Panc1 (cell line): Measurements from ENCODE around the gene CDK13. TPM values are rescaled to one million over a fixed set of nuclear protein-coding genes. Genes with fewer than 3 reads are reported as not detected.

ENCODE experiments used
- ATAC-seq: fragments of 200-7000 bp; cut with Tn5 transposase; 2 replicates; pipeline ENCODE4 v1.9.1; 2020; ENCODE audit warnings: mild to moderate bottlenecking, moderate library complexity
- BruUV-seq: library from RNA; stranded (reverse); fragments of 400-500 nt; replicated peaks from 2 replicates; lab custom pipeline; 2021; lab: Mats Ljungman, UMichigan
- CTCF ChIA-PET: fragments of 300-600 bp; sonication (Branson Sonifier 250); formaldehyde crosslinking; loops from one replicate; lab custom pipeline; 2022; ENCODE audit warnings: antibody characterized with exemption; lab: Charles Lee
- POLR2A ChIA-PET: fragments of 300-600 bp; sonication (Branson Sonifier 250); formaldehyde crosslinking; loops from one replicate; lab custom pipeline; 2022; ENCODE audit warnings: antibody characterized with exemption; lab: Charles Lee
- DNase-seq: peaks from one replicate; pipeline ENCODE4 v3.0.0-alpha.2; 2010; ENCODE audit warnings: low read depth, low spot score
- H3K27ac ChIP-seq: 2 replicates; pipeline ENCODE4 v1.5.1; 2011; ENCODE audit warnings: mild to moderate bottlenecking, low read length, inconsistent platforms
- H3K27me3 ChIP-seq: fragments of 200-500 bp; sonication (Bioruptor generic); 2 replicates; pipeline ENCODE4 v1.6.0; 2014; ENCODE audit warnings: low read length, inconsistent platforms; ENCODE audit not compliant: control insufficient read depth, insufficient read depth
- H3K36me3 ChIP-seq: fragments of 200-500 bp; sonication (Bioruptor generic); 2 replicates; pipeline ENCODE4 v1.5.1; 2014; ENCODE audit warnings: inconsistent platforms, mild to moderate bottlenecking, low read length, moderate library complexity; ENCODE audit not compliant: control insufficient read depth, insufficient read depth
- H3K4me1 ChIP-seq: 2 replicates; pipeline ENCODE4 v1.5.1; 2011; ENCODE audit warnings: inconsistent platforms, mild to moderate bottlenecking, low read length, moderate library complexity; ENCODE audit not compliant: control insufficient read depth, insufficient read depth
- H3K4me3 ChIP-seq, 2 experiments: 2 replicates each; pipeline ENCODE4 v1.5.1; 2011 to 2012; ENCODE audit warnings: low read depth in 2 of 2, low read length in 2 of 2, mild to moderate bottlenecking in 2 of 2, inconsistent platforms in 1 of 2, moderate library complexity in 1 of 2
- H3K9me3 ChIP-seq: fragments of 200-500 bp; sonication (Bioruptor generic); 2 replicates; pipeline ENCODE4 v1.5.1; 2014; ENCODE audit warnings: low read depth, mild to moderate bottlenecking, inconsistent platforms, low read length, moderate library complexity; ENCODE audit not compliant: control insufficient read depth, insufficient read depth
- POLR2AphosphoS5 ChIP-seq: IDR thresholded peaks from 2 replicates; pipeline ENCODE4 v1.6.1; 2012; ENCODE audit warnings: mild to moderate bottlenecking, low read depth, low read length, moderate library complexity
- SIN3A ChIP-seq: IDR thresholded peaks from 2 replicates; pipeline ENCODE4 v1.6.1; 2012; ENCODE audit warnings: low read depth, mild to moderate bottlenecking, low read length, moderate library complexity, borderline replicate concordance; ENCODE audit not compliant: insufficient read depth
- TCF7L2 ChIP-seq: IDR thresholded peaks from 2 replicates; pipeline ENCODE4 v1.6.1; 2011; ENCODE audit warnings: mild to moderate bottlenecking, low read depth, low read length, inconsistent platforms
- in situ Hi-C: cut with HindIII; loops from 2 replicates; pipeline ENCODE4 v1.10.0; 2016; ENCODE audit warnings: low sequenced_read_pairs, low pct_unique_long_range_greater_than_20kb
- intact Hi-C: fragments of 100-400 bp; cut with micrococcal nuclease; formaldehyde crosslinking; loops from one replicate; pipeline ENCODE4 v1.10.0; 2022; ENCODE audit not compliant: unreplicated experiment
- total RNA-seq: library from RNA; stranded (reverse); gene quantifications from one replicate; pipeline ENCODE4 v1.2.1, GENCODE V29; 2021; ENCODE audit not compliant: unreplicated experiment
- TF ChIP-seq, protein P1 (sequence below), 2 experiments: IDR thresholded peaks; 2 replicates each; pipeline ENCODE4 v1.6.1; 2011 to 2012; ENCODE audit warnings: low read depth in 2 of 2, control low read depth in 1 of 2, low read length in 1 of 2, mild to moderate bottlenecking in 1 of 2, moderate library complexity in 1 of 2; ENCODE audit not compliant: insufficient read depth in 1 of 2
- TF ChIP-seq, protein P2 (sequence below): fragments of 450-650 bp; IDR thresholded peaks from 2 replicates; pipeline ENCODE4 v1.5.1; 2017; ENCODE audit warnings: mild to moderate bottlenecking

CDK13 gene
- total RNA-seq, 1 experiment from 2014 or later, result 52.0 TPM

DNA sequence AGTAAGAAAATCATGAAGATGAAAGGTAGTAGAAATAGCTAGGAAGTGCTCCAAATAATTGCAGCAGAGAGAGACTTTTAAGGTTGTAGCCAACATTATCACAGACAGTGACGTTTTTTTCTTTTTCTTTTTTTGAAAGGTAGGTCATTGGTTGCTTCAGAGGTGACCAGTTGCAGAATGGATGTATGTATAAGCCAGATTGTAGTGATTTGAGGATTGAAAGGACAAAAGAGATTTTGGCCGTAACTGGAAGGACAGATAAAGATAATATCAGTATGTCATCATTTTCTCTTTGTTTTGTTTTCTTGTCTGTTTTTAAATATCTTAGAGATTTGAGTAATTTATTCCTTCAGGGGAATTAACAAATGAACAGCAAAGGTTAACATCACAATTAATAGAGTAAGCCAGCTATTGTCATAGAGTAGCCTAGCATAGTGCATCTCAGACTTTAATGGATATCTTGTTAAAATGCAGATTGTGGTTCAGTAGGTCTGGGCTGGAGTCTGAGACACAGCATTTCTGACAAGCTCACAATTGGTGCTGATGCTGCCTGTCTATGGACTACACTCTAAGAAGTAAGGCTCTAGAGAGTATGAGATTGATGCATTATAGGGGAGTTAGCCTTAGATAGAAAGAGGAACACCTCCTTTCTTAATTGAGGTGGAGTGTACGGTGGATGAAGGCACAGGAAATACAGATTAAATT is 28.3 kb downstream of the CDK13 start:
- Histone ChIP-seq H3K27me3 (no peaks in the 10 kb centered on the region), H3K9me3 (no peaks in the 10 kb centered on the region), H3K4me3 (no peak overlapping the region), H3K27ac (no peak overlapping the region), H3K36me3 (no peaks in the 10 kb centered on the region), H3K4me1 (no peaks in the 10 kb centered on the region)
- POLR2A ChIA-PET, result interaction anchor here (0.6 kb wide), 1 partner anchor 21 kb away, joined by 8 read pairs; no protein-coding TSS in a partner anchor
- in situ Hi-C loops, result no loop called here
- no peak for DNase-seq
- CTCF ChIA-PET, result no interaction called here
- BruUV-seq, result no TSS peak
- intact Hi-C loops, result no loop called here
- ATAC-seq, result no peak
- TF ChIP-seq POLR2AphosphoS5 (no peak), TCF7L2 (no peak), SIN3A (no peak)
- TF ChIP-seq, protein P1, sequence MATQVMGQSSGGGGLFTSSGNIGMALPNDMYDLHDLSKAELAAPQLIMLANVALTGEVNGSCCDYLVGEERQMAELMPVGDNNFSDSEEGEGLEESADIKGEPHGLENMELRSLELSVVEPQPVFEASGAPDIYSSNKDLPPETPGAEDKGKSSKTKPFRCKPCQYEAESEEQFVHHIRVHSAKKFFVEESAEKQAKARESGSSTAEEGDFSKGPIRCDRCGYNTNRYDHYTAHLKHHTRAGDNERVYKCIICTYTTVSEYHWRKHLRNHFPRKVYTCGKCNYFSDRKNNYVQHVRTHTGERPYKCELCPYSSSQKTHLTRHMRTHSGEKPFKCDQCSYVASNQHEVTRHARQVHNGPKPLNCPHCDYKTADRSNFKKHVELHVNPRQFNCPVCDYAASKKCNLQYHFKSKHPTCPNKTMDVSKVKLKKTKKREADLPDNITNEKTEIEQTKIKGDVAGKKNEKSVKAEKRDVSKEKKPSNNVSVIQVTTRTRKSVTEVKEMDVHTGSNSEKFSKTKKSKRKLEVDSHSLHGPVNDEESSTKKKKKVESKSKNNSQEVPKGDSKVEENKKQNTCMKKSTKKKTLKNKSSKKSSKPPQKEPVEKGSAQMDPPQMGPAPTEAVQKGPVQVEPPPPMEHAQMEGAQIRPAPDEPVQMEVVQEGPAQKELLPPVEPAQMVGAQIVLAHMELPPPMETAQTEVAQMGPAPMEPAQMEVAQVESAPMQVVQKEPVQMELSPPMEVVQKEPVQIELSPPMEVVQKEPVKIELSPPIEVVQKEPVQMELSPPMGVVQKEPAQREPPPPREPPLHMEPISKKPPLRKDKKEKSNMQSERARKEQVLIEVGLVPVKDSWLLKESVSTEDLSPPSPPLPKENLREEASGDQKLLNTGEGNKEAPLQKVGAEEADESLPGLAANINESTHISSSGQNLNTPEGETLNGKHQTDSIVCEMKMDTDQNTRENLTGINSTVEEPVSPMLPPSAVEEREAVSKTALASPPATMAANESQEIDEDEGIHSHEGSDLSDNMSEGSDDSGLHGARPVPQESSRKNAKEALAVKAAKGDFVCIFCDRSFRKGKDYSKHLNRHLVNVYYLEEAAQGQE (IDR thresholded peaks at IDR 0.05; ENCODE audit: insufficient read depth in 1 of 2, low read depth in 2 of 2, low read length in 1 of 2), result no peak
- TF ChIP-seq, protein P2, sequence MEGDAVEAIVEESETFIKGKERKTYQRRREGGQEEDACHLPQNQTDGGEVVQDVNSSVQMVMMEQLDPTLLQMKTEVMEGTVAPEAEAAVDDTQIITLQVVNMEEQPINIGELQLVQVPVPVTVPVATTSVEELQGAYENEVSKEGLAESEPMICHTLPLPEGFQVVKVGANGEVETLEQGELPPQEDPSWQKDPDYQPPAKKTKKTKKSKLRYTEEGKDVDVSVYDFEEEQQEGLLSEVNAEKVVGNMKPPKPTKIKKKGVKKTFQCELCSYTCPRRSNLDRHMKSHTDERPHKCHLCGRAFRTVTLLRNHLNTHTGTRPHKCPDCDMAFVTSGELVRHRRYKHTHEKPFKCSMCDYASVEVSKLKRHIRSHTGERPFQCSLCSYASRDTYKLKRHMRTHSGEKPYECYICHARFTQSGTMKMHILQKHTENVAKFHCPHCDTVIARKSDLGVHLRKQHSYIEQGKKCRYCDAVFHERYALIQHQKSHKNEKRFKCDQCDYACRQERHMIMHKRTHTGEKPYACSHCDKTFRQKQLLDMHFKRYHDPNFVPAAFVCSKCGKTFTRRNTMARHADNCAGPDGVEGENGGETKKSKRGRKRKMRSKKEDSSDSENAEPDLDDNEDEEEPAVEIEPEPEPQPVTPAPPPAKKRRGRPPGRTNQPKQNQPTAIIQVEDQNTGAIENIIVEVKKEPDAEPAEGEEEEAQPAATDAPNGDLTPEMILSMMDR, result no peak

DNA sequence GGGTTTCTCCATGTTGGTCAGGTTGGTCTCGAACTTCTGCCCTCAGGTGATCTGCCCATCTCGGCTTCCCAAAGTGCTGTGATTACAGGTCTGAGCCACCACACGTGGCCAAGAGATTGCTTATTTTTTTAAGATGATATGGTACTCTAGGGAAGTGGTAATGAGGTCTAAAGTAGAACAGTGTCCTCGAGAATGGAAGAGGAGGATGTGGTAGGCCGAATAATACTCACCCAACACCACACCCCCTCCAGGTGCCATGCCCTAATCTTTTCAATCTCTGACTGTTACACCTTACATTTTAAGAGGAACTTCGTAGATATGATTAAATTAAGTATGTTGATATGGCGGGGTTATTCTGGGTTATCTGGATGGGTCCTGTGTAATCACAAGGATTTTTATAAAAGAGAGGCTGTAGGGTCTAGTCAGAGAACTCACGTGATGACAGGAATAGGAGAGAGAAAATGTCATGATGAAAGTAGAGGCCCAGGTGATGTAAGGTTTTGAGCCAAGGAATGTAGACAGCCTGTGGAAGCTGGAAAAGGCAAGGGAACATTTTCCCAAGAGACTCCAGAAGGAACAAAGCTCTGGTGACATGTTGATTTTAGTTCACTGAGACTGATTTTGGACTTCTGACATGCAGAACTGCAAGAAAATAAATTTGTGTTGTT is 29.5 kb downstream of the CDK13 start:
- ChIA-PET CTCF (no interaction called here), POLR2A (no interaction called here)
- TF ChIP-seq POLR2AphosphoS5 (no peak), TCF7L2 (no peak), SIN3A (no peak)
- TF ChIP-seq, protein P1 (IDR thresholded peaks at IDR 0.05; ENCODE audit: insufficient read depth in 1 of 2, low read depth in 2 of 2, low read length in 1 of 2), result no peak
- TF ChIP-seq, protein P2, result no peak
- in situ Hi-C loops, result no loop called here
- Histone ChIP-seq H3K36me3 (no peaks in the 10 kb centered on the region), H3K9me3 (no peaks in the 10 kb centered on the region), H3K27ac (no peak overlapping the region), H3K27me3 (no peaks in the 10 kb centered on the region), H3K4me3 (no peak overlapping the region), H3K4me1 (no peaks in the 10 kb centered on the region)
- intact Hi-C loops, result no loop called here
- BruUV-seq, result no TSS peak
- ATAC-seq (no peak), DNase-seq (no peak)
